HepG2 (cell line): Measurements from ENCODE around the gene PRKCSH.

Source experiments
- EZH2 ChIP-seq: conservative IDR thresholded peaks from 2 replicates; pipeline ENCODE4 v1.6.1; 2012; ENCODE audit warnings: mild to moderate bottlenecking, low read depth, low read length, moderate library complexity
- KDM1A ChIP-seq: IDR thresholded peaks from 2 replicates; pipeline ENCODE4 v1.6.1; 2016; ENCODE audit warnings: missing compliant biosample characterization
- ZNF138 ChIP-seq: sonication (generic); formaldehyde crosslinking; IDR thresholded peaks from 2 replicates; pipeline ENCODE4 v1.5.0; 2020; ENCODE audit warnings: mild to moderate bottlenecking, low read depth, missing genetic modification reagents
- TF ChIP-seq, protein P1 (sequence below): sonication (generic); formaldehyde crosslinking; IDR thresholded peaks from 2 replicates; pipeline ENCODE4 v1.5.0; 2020; ENCODE audit warnings: mild to moderate bottlenecking, missing genetic modification reagents, moderate library complexity
- TF ChIP-seq, protein P2 (sequence below): sonication (generic); formaldehyde crosslinking; conservative IDR thresholded peaks from 2 replicates; pipeline ENCODE4 v1.8.0; 2022; ENCODE audit warnings: low read depth, missing genetic modification reagents

DNA sequence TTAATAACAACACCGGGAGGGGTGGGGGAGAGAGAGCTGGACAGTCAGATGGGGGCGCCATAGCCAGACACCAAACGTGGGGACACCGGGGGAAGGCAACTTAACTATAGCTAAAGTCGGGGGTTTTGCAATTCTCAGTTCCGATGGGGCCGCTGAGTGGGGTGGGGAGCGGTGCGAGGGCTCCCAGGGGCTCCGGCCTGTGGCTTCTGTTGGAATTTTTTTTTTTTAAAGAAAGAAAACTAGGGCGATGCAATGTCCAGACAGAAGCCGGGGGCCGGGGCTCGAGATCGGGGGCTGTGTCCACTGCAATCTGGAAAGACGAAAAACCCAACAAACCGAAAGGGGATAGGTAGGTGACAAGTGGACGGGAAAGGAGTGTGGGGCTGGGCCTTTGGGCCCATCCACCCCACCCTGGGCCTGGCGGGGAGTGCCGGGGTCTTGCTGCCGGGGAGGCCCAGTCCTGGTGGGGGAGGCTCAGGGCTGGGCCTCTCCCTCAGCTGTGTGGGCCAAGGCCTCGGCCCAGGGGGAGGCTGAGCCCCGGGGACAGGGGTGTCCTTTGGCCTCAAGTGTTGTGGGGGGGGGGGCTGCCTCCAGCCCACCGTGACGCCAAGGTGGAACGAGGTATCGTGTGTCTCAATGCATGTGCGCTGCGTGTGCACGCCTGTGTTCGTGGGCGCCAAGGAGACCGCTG is 17.3 kb downstream of the PRKCSH start:
- TF ChIP-seq ZNF138 (CRISPR knock-in tag): no peak
- TF ChIP-seq KDM1A (CRISPR knock-in tag): no peak
- TF ChIP-seq, protein P1, sequence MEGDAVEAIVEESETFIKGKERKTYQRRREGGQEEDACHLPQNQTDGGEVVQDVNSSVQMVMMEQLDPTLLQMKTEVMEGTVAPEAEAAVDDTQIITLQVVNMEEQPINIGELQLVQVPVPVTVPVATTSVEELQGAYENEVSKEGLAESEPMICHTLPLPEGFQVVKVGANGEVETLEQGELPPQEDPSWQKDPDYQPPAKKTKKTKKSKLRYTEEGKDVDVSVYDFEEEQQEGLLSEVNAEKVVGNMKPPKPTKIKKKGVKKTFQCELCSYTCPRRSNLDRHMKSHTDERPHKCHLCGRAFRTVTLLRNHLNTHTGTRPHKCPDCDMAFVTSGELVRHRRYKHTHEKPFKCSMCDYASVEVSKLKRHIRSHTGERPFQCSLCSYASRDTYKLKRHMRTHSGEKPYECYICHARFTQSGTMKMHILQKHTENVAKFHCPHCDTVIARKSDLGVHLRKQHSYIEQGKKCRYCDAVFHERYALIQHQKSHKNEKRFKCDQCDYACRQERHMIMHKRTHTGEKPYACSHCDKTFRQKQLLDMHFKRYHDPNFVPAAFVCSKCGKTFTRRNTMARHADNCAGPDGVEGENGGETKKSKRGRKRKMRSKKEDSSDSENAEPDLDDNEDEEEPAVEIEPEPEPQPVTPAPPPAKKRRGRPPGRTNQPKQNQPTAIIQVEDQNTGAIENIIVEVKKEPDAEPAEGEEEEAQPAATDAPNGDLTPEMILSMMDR (CRISPR knock-in tag): no peak
- TF ChIP-seq, protein P2, sequence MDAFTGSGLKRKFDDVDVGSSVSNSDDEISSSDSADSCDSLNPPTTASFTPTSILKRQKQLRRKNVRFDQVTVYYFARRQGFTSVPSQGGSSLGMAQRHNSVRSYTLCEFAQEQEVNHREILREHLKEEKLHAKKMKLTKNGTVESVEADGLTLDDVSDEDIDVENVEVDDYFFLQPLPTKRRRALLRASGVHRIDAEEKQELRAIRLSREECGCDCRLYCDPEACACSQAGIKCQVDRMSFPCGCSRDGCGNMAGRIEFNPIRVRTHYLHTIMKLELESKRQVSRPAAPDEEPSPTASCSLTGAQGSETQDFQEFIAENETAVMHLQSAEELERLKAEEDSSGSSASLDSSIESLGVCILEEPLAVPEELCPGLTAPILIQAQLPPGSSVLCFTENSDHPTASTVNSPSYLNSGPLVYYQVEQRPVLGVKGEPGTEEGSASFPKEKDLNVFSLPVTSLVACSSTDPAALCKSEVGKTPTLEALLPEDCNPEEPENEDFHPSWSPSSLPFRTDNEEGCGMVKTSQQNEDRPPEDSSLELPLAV (CRISPR knock-in tag): no peak
- TF ChIP-seq EZH2: no peak
